ENCODE data around the gene MAPK1.

- no peak for TF ChIP-seq CTCF (IDR thresholded peaks at IDR 0.05)
- TF ChIP-seq POLR2A (IDR thresholded peaks at IDR 0.05) = no peak
Measured at GRCh38 chr22:21834869-21835268, 32.6 kb downstream of the MAPK1 start.
